Esophagus muscularis mucosa (tissue), 4 donors: ENCODE results near the gene ZMYND11.

Experiments
- CTCF ChIP-seq, 3 experiments: fragments of 200-600 bp in 2 of 3; fragments of 450-650 bp in 1 of 3; sonication (generic) in 2 of 3; IDR thresholded peaks; one replicate each; pipeline ENCODE4 v1.5.1; 2017 to 2019; ENCODE audit warnings: antibody characterized with exemption in 3 of 3, mild to moderate bottlenecking in 2 of 3, moderate library complexity in 1 of 3
- EP300 ChIP-seq: sonication (generic); formaldehyde crosslinking; IDR thresholded peaks from one replicate; pipeline ENCODE4 v1.6.1; 2017; ENCODE audit warnings: antibody characterized with exemption
- POLR2A ChIP-seq: fragments of 450-650 bp; IDR thresholded peaks from one replicate; pipeline ENCODE4 v1.6.1; 2017; ENCODE audit warnings: antibody characterized with exemption, moderate library complexity, mild to moderate bottlenecking, low read depth
- POLR2AphosphoS5 ChIP-seq, 2 donors: sonication (generic); formaldehyde crosslinking; IDR thresholded peaks; one replicate each; pipeline ENCODE4 v1.6.1; 2017; ENCODE audit warnings: antibody characterized with exemption in 2 of 2

GRCh38 chr10:232878-233277 lies 97.6 kb downstream of the ZMYND11 start:
- TF ChIP-seq POLR2A: no peak
- TF ChIP-seq POLR2AphosphoS5 (IDR thresholded peaks at IDR 0.05): no peak
- no peak for TF ChIP-seq CTCF (IDR thresholded peaks at IDR 0.05)
- no peak for TF ChIP-seq EP300
